ENCODE results near the gene USP4.

USP4 gene

DNA sequence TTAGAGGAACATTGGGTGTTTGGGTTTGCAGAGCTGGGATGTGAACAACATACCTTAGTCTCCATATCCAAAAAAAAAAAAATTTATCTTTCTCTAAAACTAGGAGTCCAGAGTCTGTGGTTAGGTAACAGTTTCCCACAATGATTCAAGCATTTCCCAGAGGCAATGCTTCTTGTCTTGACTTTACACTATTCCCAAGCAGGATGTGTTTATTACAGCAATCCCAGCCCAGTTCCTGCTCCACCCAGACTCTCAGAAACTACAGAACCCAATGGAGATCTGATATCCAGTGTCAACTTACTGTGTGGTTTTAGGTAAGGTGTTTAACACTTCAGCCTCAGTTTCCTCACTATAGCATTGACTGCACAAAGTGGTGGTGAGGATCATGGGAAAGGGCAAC is 60.5 kb downstream of the USP4 start:
- peak; percentile 11; the same call in 1 of the 3 replicates for ATAC-seq (ENCODE audit: low read depth)
- Histone ChIP-seq H3K27ac (ENCODE audit: poor library complexity, severe bottlenecking) (peak overlapping the region; percentile 16), H3K36me3 (ENCODE audit: low read depth) (peaks cover 56% of the 10 kb centered on the region), H3K27me3 (ENCODE audit: insufficient read depth, poor library complexity, severe bottlenecking) (no peaks in the 10 kb centered on the region), H3K4me3 (ENCODE audit: severe bottlenecking) (no peak overlapping the region), H3K4me1 (ENCODE audit: insufficient read depth, poor library complexity, severe bottlenecking) (peaks cover 9% of the 10 kb centered on the region), H3K9me3 (ENCODE audit: severe bottlenecking) (no peaks in the 10 kb centered on the region)
- TF ChIP-seq, protein P1, sequence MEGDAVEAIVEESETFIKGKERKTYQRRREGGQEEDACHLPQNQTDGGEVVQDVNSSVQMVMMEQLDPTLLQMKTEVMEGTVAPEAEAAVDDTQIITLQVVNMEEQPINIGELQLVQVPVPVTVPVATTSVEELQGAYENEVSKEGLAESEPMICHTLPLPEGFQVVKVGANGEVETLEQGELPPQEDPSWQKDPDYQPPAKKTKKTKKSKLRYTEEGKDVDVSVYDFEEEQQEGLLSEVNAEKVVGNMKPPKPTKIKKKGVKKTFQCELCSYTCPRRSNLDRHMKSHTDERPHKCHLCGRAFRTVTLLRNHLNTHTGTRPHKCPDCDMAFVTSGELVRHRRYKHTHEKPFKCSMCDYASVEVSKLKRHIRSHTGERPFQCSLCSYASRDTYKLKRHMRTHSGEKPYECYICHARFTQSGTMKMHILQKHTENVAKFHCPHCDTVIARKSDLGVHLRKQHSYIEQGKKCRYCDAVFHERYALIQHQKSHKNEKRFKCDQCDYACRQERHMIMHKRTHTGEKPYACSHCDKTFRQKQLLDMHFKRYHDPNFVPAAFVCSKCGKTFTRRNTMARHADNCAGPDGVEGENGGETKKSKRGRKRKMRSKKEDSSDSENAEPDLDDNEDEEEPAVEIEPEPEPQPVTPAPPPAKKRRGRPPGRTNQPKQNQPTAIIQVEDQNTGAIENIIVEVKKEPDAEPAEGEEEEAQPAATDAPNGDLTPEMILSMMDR (IDR thresholded peaks at IDR 0.05; ENCODE audit: poor library complexity, severe bottlenecking), result no peak
- no peak for DNase-seq (ENCODE audit: low spot score)

DNA sequence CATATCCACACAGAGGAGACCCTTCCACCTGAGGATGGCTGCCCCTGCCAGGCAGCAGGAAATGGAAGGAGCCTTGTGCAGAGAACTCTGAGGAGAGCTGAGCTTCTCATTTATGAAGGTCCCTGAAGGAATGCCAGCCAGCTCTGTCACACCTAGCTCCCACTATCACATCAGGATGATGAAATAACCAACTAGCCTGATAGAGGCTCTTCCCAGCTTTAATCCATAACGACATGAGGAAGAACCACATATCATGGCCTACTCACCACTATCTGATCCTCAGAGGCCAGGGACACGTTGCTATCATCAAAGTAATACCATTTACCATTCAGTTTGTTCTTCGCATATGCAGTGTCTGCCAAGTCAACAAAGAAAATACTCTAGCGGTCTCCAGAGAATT is 61.3 kb downstream of the USP4 start:
- Histone ChIP-seq H3K27me3 (ENCODE audit: insufficient read depth, poor library complexity, severe bottlenecking) (no peaks in the 10 kb centered on the region), H3K36me3 (ENCODE audit: low read depth) (peaks cover 47% of the 10 kb centered on the region), H3K4me1 (ENCODE audit: insufficient read depth, poor library complexity, severe bottlenecking) (peaks cover 9% of the 10 kb centered on the region), H3K4me3 (ENCODE audit: severe bottlenecking) (no peak overlapping the region), H3K27ac (ENCODE audit: poor library complexity, severe bottlenecking) (no peak overlapping the region), H3K9me3 (ENCODE audit: severe bottlenecking) (no peaks in the 10 kb centered on the region)
- TF ChIP-seq, protein P1 (IDR thresholded peaks at IDR 0.05; ENCODE audit: poor library complexity, severe bottlenecking), result no peak
- ATAC-seq (ENCODE audit: low read depth) (no peak), DNase-seq (ENCODE audit: low spot score) (no peak)

DNA sequence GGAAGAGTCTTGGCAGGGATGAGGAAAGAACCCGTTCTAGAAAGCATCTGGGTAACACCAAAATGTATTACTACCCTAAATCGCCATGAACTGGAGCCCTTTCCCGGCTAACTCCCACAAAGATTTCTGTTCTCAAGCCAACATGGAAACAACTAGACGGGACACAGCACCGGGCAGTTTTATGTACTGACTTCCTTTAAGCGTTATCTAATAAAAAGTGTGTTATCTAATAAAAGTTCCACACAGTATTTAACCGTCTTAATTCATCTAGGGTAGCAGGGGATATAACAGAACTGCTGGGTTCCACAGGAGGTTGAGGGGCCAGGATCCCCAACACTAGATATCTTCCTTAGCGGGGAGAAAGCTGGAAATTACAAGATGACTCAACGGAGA is 62.5 kb downstream of the USP4 start:
- H3K36me3 ChIP-seq (ENCODE audit: low read depth), result peaks cover 43% of the 10 kb centered on the region
- ATAC-seq (ENCODE audit: low read depth) (no peak), DNase-seq (ENCODE audit: low spot score) (no peak)
- peak overlapping the region; percentile 43 for H3K27ac ChIP-seq (ENCODE audit: poor library complexity, severe bottlenecking)
- H3K4me3 ChIP-seq (ENCODE audit: severe bottlenecking), result peak overlapping the region; percentile 28
- no peaks in the 10 kb centered on the region for H3K9me3 ChIP-seq (ENCODE audit: severe bottlenecking)
- peaks cover 9% of the 10 kb centered on the region for H3K4me1 ChIP-seq (ENCODE audit: insufficient read depth, poor library complexity, severe bottlenecking)
- TF ChIP-seq, protein P1 (IDR thresholded peaks at IDR 0.05; ENCODE audit: poor library complexity, severe bottlenecking), result no peak
- H3K27me3 ChIP-seq (ENCODE audit: insufficient read depth, poor library complexity, severe bottlenecking), result no peaks in the 10 kb centered on the region

DNA sequence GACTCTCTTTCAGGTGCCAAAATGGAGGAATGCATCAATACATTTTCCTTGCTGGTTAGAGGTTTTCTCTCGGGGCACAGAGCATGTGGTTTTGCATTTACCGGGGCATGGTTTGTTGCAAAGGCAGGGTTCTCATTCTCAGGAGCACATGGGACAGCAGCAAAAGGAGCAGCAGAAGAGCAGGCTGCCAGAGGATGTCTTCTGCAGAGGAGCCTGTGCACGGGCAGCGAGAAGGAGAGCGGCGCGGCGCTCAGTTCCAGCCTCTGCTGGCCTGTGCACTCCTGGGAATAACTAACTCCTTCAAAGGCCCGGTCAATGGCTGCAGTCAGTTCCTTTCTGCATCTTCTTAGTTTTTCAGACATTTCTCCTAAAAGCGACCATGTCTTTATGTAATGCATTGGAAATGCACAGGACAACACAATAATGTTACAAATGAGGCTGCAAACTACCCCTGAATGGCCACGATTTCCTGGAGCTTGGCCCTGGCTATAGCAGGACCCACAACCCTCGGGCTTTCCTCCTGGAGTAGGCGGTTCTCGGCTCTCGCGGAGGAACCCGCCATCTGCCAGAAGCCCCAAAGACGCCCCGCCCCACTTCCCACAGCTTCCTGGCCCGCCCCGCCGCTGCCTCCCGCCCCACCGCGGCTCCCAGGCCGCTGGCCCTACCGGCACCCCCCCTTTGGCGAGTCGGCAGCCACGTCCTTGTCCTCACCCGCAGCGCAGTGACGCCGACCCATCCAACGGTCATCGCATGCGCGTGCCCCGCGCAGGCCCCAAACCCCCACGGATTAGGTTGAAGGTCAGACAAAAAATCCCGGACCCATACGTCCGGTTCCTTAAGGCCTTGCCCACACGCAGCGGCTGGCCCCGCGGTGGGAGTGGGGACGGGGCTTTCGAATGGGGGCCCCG is 63.1 kb downstream of the USP4 start, which contains the start of gene C3orf62:
Gene C3orf62, minus strand, starts transcription at position 758 of the 908 bp plus-strand sequence. Its CDS starts 360 bp downstream, at position 398.
- peak; percentile 82 for DNase-seq (ENCODE audit: low spot score)
- H3K27ac ChIP-seq (ENCODE audit: poor library complexity, severe bottlenecking), result peak within 1 kb of the TSS; percentile 43
- peaks cover 9% of the 10 kb centered on the region for H3K4me1 ChIP-seq (ENCODE audit: insufficient read depth, poor library complexity, severe bottlenecking)
- ATAC-seq (ENCODE audit: low read depth), result peak; percentile 89
- peaks cover 38% of the 10 kb centered on the region for H3K36me3 ChIP-seq (ENCODE audit: low read depth)
- peak within 1 kb of the TSS; percentile 28 for H3K4me3 ChIP-seq (ENCODE audit: severe bottlenecking)
- no peaks in the 10 kb centered on the region for H3K27me3 ChIP-seq (ENCODE audit: insufficient read depth, poor library complexity, severe bottlenecking)
- no peaks in the 10 kb centered on the region for H3K9me3 ChIP-seq (ENCODE audit: severe bottlenecking)
- TF ChIP-seq, protein P1 (IDR thresholded peaks at IDR 0.05; ENCODE audit: poor library complexity, severe bottlenecking), result no peak

Data from RWPE2 (cell line).